ENCODE data around the gene RELT. TPM values are rescaled to one million over a fixed set of nuclear protein-coding genes. Genes with fewer than 3 reads are reported as not detected.

The RELT gene
- total RNA-seq, 1 experiment from 2014 or later = 13.8 TPM

DNA sequence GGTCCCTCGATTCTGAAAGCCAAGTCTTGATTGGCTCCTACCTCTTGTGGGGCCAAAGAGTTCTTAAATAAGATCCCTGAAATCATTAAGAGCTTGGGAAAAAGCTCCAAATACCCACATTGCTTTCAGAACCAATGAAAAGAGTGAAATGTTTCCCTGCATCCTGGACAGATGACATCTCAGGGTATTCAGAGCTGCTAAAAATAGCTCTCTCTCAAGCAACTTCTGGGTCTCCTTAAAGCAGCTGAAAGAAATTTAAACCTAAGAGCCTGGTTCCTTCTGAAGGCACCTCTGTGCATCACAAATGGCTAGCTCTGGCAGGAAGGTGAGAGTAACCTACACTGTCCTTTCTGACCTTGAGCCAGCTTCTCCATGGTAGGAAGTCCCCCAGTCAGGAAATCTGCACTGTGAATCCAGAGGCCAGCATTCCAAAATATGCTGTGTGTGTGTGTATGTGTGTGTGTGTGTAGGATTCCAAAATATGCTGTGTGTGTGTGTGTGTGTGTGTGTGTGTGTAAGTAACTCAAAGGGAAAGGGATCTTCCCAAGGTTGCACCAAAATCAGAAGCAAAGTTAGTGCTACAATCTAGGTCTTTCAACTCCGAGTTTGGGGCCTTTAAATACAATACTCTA is 50.1 kb downstream of the RELT start:
- no peak for ATAC-seq
- Histone ChIP-seq H3K36me3 (ENCODE audit: control insufficient read depth in 1 of 2, insufficient read depth in 2 of 2, low read length in 2 of 2) (no peaks in the 10 kb centered on the region), H3K27me3 (ENCODE audit: insufficient read depth, low read length) (no peaks in the 10 kb centered on the region), H3K9me2 (ENCODE audit: insufficient read depth) (no peaks in the 10 kb centered on the region), H3K79me2 (ENCODE audit: insufficient read depth, low read length) (no peaks in the 10 kb centered on the region), H3K9ac (ENCODE audit: low read length) (no peak overlapping the region), H3K4me1 (ENCODE audit: control insufficient read depth in 1 of 2, insufficient read depth in 2 of 2, low read length in 2 of 2) (no peaks in the 10 kb centered on the region), H4K20me1 (ENCODE audit: insufficient read depth) (no peaks in the 10 kb centered on the region), H3K27ac (ENCODE audit: low read depth, low read length) (no peak overlapping the region), H2AFZ (ENCODE audit: low read depth, low read length, poor library complexity, severe bottlenecking) (no peak overlapping the region), H3K4me3 (replicated peaks in 1 of 2; ENCODE audit: low read depth in 1 of 2, low read length in 2 of 2) (no peak overlapping the region), H3K9me3 (ENCODE audit: control insufficient read depth in 1 of 2, insufficient read depth in 1 of 2, low read depth in 1 of 2, low read length in 2 of 2) (no peaks in the 10 kb centered on the region), H3K4me2 (ENCODE audit: low read length) (no peak overlapping the region)
- ChIA-PET CTCF (interaction anchor here (0.7 kb wide), 1 partner anchor 75 kb away, joined by 3 read pairs; no protein-coding TSS in a partner anchor), POLR2A (no interaction called here), RAD21 (ENCODE audit: low non-redundant PET in 1 of 2, low total read pairs in 2 of 2, uncharacterized antibody in 2 of 2, unreplicated experiment in 2 of 2) (no interaction called here)
- DNase-seq (ENCODE audit: low read depth, low spot score) = no peak
- intact Hi-C loops (cut with micrococcal nuclease) = no loop called here
- TF ChIP-seq POLR2AphosphoS5 (IDR thresholded peaks at IDR 0.05; ENCODE audit: low read depth, low read length) (no peak), FOSL1 (IDR thresholded peaks at IDR 0.05; ENCODE audit: low read depth) (no peak), SP1 (IDR thresholded peaks at IDR 0.05; ENCODE audit: low read depth) (no peak), ELF1 (IDR thresholded peaks at IDR 0.05; ENCODE audit: borderline replicate concordance, low read depth) (no peak), JUND (IDR thresholded peaks at IDR 0.05) (no peak)
- TF ChIP-seq, protein P1, sequence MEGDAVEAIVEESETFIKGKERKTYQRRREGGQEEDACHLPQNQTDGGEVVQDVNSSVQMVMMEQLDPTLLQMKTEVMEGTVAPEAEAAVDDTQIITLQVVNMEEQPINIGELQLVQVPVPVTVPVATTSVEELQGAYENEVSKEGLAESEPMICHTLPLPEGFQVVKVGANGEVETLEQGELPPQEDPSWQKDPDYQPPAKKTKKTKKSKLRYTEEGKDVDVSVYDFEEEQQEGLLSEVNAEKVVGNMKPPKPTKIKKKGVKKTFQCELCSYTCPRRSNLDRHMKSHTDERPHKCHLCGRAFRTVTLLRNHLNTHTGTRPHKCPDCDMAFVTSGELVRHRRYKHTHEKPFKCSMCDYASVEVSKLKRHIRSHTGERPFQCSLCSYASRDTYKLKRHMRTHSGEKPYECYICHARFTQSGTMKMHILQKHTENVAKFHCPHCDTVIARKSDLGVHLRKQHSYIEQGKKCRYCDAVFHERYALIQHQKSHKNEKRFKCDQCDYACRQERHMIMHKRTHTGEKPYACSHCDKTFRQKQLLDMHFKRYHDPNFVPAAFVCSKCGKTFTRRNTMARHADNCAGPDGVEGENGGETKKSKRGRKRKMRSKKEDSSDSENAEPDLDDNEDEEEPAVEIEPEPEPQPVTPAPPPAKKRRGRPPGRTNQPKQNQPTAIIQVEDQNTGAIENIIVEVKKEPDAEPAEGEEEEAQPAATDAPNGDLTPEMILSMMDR (IDR thresholded peaks at IDR 0.05 in 2 of 3, conservative IDR thresholded peaks at IDR 0.05 in 1 of 3; ENCODE audit: borderline replicate concordance in 1 of 3, insufficient read depth in 1 of 3, low read depth in 2 of 3, low read length in 2 of 3) = no peak
- TF ChIP-seq, protein P2, sequence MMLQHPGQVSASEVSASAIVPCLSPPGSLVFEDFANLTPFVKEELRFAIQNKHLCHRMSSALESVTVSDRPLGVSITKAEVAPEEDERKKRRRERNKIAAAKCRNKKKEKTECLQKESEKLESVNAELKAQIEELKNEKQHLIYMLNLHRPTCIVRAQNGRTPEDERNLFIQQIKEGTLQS (IDR thresholded peaks at IDR 0.05) = no peak
- BruUV-seq (replicated peaks) = no TSS peak

DNA sequence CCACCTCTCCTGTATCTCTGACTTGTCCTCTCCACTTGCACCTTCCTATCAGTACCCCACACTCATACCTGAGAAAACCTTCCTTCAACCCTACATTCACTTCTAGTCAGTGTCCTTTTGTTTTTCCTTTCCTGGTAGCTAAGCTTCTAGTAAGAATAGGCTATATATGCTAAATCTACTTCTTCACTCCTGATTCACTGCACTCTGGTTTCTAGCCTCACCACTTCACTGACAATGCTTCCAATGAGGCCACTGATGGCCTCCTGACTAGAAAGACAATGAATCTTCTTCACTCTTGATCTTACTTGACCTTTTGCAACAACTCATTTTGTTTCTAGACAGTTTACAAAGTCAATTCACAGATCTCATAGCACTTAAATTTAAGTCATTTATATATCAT is 52.0 kb downstream of the RELT start:
- H3K9me2 ChIP-seq (ENCODE audit: insufficient read depth) = no peaks in the 10 kb centered on the region
- DNase-seq (ENCODE audit: low read depth, low spot score) (no peak), ATAC-seq (no peak)
- no peak overlapping the region for H3K9ac ChIP-seq (ENCODE audit: low read length)
- no peak overlapping the region for H2AFZ ChIP-seq (ENCODE audit: low read depth, low read length, poor library complexity, severe bottlenecking)
- no peaks in the 10 kb centered on the region for H3K4me1 ChIP-seq (ENCODE audit: control insufficient read depth in 1 of 2, insufficient read depth in 2 of 2, low read length in 2 of 2)
- no TSS peak for BruUV-seq (replicated peaks)
- ChIA-PET CTCF (interaction anchor here (0.7 kb wide), 1 partner anchor 50 kb away, joined by 3 read pairs; no protein-coding TSS in a partner anchor), POLR2A (no interaction called here), RAD21 (ENCODE audit: low non-redundant PET in 1 of 2, low total read pairs in 2 of 2, uncharacterized antibody in 2 of 2, unreplicated experiment in 2 of 2) (no interaction called here)
- intact Hi-C loops (cut with micrococcal nuclease) = no loop called here
- H3K27me3 ChIP-seq (ENCODE audit: insufficient read depth, low read length) = no peaks in the 10 kb centered on the region
- H3K4me2 ChIP-seq (ENCODE audit: low read length) = no peak overlapping the region
- H4K20me1 ChIP-seq (ENCODE audit: insufficient read depth) = no peaks in the 10 kb centered on the region
- TF ChIP-seq TCF7L2 (IDR thresholded peaks at IDR 0.05; ENCODE audit: borderline replicate concordance, extremely low read depth, insufficient read depth, insufficient read length) (no peak), EGR1 (IDR thresholded peaks at IDR 0.05; ENCODE audit: low read depth) (no peak), YY1 (IDR thresholded peaks at IDR 0.05; ENCODE audit: extremely low read depth, insufficient replicate concordance, low read depth, low read length) (no peak), CEBPB (IDR thresholded peaks at IDR 0.05; ENCODE audit: low read depth) (no peak), SIN3A (IDR thresholded peaks at IDR 0.05; ENCODE audit: low read depth) (no peak), POLR2AphosphoS5 (IDR thresholded peaks at IDR 0.05; ENCODE audit: low read depth, low read length) (no peak), ZFX (IDR thresholded peaks at IDR 0.05) (no peak)
- TF ChIP-seq, protein P3, sequence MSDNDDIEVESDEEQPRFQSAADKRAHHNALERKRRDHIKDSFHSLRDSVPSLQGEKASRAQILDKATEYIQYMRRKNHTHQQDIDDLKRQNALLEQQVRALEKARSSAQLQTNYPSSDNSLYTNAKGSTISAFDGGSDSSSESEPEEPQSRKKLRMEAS (IDR thresholded peaks at IDR 0.05) = no peak
- TF ChIP-seq, protein P4, sequence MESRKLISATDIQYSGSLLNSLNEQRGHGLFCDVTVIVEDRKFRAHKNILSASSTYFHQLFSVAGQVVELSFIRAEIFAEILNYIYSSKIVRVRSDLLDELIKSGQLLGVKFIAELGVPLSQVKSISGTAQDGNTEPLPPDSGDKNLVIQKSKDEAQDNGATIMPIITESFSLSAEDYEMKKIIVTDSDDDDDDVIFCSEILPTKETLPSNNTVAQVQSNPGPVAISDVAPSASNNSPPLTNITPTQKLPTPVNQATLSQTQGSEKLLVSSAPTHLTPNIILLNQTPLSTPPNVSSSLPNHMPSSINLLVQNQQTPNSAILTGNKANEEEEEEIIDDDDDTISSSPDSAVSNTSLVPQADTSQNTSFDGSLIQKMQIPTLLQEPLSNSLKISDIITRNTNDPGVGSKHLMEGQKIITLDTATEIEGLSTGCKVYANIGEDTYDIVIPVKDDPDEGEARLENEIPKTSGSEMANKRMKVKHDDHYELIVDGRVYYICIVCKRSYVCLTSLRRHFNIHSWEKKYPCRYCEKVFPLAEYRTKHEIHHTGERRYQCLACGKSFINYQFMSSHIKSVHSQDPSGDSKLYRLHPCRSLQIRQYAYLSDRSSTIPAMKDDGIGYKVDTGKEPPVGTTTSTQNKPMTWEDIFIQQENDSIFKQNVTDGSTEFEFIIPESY (IDR thresholded peaks at IDR 0.05; ENCODE audit: extremely low read depth, insufficient replicate concordance, low read length) = no peak
- H3K9me3 ChIP-seq (ENCODE audit: control insufficient read depth in 1 of 2, insufficient read depth in 1 of 2, low read depth in 1 of 2, low read length in 2 of 2) = no peaks in the 10 kb centered on the region
- H3K79me2 ChIP-seq (ENCODE audit: insufficient read depth, low read length) = no peaks in the 10 kb centered on the region
- H3K27ac ChIP-seq (ENCODE audit: low read depth, low read length) = no peak overlapping the region
- no peaks in the 10 kb centered on the region for H3K36me3 ChIP-seq (ENCODE audit: control insufficient read depth in 1 of 2, insufficient read depth in 2 of 2, low read length in 2 of 2)
- no peak overlapping the region for H3K4me3 ChIP-seq (replicated peaks in 1 of 2; ENCODE audit: low read depth in 1 of 2, low read length in 2 of 2)
